Measurements from ENCODE around the gene MRGPRX2. TPM values are rescaled to one million over a fixed set of nuclear protein-coding genes. Genes with fewer than 3 reads are reported as not detected.

The MRGPRX2 gene
- under 1 TPM in 2 of 4 donors, not detected in 2; 0.13 to 0.49 TPM for total RNA-seq

DNA sequence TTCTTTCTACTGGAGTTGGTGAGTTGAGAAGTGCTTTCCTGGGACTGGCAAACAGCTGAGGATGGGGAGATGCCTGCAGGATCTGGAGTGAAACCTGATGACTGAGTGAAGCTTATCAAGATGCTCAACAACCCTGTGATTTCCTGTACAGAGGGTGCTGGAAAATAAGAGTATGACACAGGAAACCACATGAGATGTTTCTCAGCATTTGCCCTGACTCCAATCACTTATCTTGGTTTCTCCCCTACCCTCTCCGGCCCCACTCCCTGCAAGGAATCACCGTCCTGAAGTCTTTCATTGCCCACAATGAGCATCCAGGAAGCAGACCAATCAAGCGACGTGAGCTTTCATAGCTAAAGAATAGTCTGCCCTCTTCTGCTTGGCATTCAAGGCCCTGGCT lies at the start of gene MRGPRX2:
TSS of gene MRGPRX2 (minus strand) at position 89 of the 400 bp plus-strand sequence. CDS start 4,315 bp downstream, outside the sequence.
- TF ChIP-seq, protein P1, sequence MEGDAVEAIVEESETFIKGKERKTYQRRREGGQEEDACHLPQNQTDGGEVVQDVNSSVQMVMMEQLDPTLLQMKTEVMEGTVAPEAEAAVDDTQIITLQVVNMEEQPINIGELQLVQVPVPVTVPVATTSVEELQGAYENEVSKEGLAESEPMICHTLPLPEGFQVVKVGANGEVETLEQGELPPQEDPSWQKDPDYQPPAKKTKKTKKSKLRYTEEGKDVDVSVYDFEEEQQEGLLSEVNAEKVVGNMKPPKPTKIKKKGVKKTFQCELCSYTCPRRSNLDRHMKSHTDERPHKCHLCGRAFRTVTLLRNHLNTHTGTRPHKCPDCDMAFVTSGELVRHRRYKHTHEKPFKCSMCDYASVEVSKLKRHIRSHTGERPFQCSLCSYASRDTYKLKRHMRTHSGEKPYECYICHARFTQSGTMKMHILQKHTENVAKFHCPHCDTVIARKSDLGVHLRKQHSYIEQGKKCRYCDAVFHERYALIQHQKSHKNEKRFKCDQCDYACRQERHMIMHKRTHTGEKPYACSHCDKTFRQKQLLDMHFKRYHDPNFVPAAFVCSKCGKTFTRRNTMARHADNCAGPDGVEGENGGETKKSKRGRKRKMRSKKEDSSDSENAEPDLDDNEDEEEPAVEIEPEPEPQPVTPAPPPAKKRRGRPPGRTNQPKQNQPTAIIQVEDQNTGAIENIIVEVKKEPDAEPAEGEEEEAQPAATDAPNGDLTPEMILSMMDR (IDR thresholded peaks at IDR 0.05): no peak
- TF ChIP-seq POLR2A (IDR thresholded peaks at IDR 0.05): no peak
- H3K4me3 ChIP-seq (ENCODE audit: low read depth, poor library complexity, severe bottlenecking): no peak within 1 kb of the TSS
- WGBS, 2 donors: 53 to 63% methylated on average over 4 of the region's 4 CpGs
- intact Hi-C loops (cut with DNase I; ENCODE audit: low total_unique reads): no loop called here
- no peak for DNase-seq (ENCODE audit: low spot score in 2 of 2)

DNA sequence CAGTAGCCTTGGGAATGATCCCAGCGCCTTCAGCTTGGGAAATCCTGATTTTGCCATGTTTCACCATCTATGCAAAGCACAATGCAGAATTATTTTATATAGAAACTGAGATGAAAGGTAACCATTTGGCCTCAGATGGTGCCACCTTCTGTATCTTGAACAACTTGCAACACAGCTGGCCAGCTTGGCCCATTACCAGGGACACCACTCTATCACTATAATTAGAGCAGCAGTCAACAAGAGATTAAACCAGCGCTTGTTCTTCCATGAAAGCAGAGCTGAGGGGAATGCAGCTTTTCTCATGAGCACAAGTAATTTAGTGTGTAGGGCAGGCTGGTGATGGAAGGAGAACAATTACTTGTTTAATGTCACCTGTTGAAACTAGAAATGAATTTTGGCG lies 49.8 kb upstream of the MRGPRX2 start:
- intact Hi-C loops (cut with DNase I; ENCODE audit: low total_unique reads): no loop called here
- TF ChIP-seq POLR2A (IDR thresholded peaks at IDR 0.05): no peak
- TF ChIP-seq, protein P1 (IDR thresholded peaks at IDR 0.05): no peak
- WGBS, 2 donors: 78 to 80% methylated on average over 3 of the region's 3 CpGs
- H3K4me3 ChIP-seq (ENCODE audit: low read depth, poor library complexity, severe bottlenecking): no peak overlapping the region
- DNase-seq (ENCODE audit: low spot score in 2 of 2): no peak

DNA sequence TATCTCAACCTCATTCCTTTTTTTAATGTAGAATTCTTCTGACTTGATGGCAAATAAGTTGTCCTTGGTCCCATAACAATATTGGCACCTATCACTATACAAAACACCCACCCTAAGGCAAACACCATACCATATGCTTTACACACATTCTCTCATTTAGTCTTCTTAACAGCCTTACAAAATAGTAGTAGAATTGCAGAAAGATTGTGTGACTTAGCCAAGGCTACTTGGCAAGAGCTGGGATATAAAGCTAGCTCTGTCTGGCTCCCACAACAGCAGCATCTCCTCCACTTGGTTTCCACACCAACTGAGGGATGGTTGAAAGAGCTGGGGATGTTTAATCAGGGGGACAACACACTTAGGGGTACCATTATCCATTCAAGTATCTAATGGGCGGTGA lies 46.6 kb upstream of the MRGPRX2 start:
- intact Hi-C loops (cut with DNase I; ENCODE audit: low total_unique reads): no loop called here
- WGBS, 2 donors: 96 to 100% methylated on average over 1 of the region's 1 CpG
- no peak for DNase-seq (ENCODE audit: low spot score in 2 of 2)
- H3K4me3 ChIP-seq (ENCODE audit: low read depth, poor library complexity, severe bottlenecking): no peak overlapping the region
- TF ChIP-seq, protein P1 (IDR thresholded peaks at IDR 0.05): no peak
- no peak for TF ChIP-seq POLR2A (IDR thresholded peaks at IDR 0.05)

DNA sequence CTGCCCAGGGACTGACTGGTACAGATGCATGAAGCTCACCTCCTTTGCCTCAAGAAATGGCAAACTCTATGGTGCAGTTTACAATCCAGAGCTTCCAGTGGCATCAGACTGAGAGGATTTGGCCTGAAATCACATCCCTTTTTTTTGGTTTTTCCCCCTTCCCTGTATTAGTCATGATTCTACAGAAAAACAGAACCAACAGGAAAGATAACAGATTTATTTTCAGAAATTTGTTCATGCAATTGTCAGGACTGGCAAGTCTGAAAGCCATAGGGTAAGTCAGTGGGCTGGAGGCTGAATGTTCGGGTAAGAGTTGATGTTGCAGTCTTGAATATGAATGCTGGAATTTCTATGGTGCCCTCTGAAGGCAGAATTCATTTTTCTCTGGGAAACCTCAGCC lies 44.5 kb upstream of the MRGPRX2 start:
- no peak for TF ChIP-seq POLR2A (IDR thresholded peaks at IDR 0.05)
- TF ChIP-seq, protein P1 (IDR thresholded peaks at IDR 0.05): no peak
- no peak overlapping the region for H3K4me3 ChIP-seq (ENCODE audit: low read depth, poor library complexity, severe bottlenecking)
- DNase-seq (ENCODE audit: low spot score in 2 of 2): no peak
- WGBS, 2 donors: 83 to 90% methylated on average over 1 of the region's 1 CpG
- intact Hi-C loops (cut with DNase I; ENCODE audit: low total_unique reads): no loop called here

DNA sequence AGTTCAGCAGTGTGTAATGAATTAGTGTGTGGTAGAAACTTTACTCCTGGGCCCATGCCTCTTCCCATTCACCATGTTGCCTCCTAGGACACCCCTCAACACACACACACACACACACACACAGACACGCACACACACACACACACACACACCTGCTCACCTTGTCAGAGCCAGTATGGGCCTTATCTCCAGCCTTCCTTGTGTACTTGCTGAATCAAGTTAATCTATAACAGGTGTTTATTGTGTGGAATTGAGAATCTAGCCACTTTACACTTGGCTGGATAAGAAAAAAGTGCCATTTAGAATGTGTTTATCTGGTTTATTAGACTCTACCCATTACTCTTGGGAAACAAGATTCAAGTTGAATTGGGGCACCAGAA lies 42.0 kb upstream of the MRGPRX2 start:
- TF ChIP-seq POLR2A (IDR thresholded peaks at IDR 0.05): no peak
- TF ChIP-seq, protein P1 (IDR thresholded peaks at IDR 0.05): no peak
- intact Hi-C loops (cut with DNase I; ENCODE audit: low total_unique reads): no loop called here
- H3K4me3 ChIP-seq (ENCODE audit: low read depth, poor library complexity, severe bottlenecking): no peak overlapping the region
- no peak for DNase-seq (ENCODE audit: low spot score in 2 of 2)
- 29 to 57% methylated on average over 1 of the region's 1 CpG for WGBS, 2 donors

DNA sequence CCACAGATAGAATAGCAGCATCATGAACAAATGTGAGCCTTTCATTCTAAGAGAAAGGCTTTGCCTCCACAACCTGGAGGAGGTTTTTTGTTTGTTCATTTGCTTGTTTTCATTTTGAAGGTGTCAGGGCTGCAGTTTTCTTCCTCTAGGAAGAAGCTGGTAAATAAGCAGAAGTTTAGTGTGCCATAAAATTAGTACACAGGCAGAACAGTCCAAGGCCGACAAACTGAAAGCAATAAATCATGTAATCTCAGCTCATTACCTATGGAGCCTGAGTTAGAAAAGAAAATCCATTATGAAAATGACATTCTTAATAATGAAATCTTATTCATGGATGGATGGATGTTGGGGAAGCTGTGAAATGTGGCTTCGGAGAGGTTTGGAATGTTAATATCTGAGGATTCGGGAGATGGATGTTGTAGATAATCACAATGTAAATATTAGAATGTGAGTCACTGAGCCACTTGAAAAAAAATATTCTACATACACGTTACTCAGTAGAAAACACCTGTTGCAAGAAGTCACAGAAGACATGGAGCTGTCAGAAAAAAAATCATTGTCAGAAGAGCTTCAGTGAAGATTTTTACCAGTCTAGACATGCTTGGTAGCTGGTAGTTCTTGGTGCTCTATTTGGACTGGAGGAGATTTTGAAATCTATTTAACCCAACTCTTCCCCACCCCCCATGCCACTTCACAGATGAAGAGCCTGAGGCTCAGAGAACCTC lies 41.4 kb upstream of the MRGPRX2 start:
- WGBS, 2 donors: 29 to 42% methylated on average over 4 of the region's 4 CpGs
- H3K4me3 ChIP-seq (ENCODE audit: low read depth, poor library complexity, severe bottlenecking): no peak overlapping the region
- intact Hi-C loops (cut with DNase I; ENCODE audit: low total_unique reads): no loop called here
- TF ChIP-seq POLR2A (IDR thresholded peaks at IDR 0.05): no peak
- TF ChIP-seq, protein P1 (IDR thresholded peaks at IDR 0.05): no peak
- no peak for DNase-seq (ENCODE audit: low spot score in 2 of 2)
